ENCODE data around the gene CCDC122. TPM values are rescaled to one million over a fixed set of nuclear protein-coding genes. Genes with fewer than 3 reads are reported as not detected.

Gene CCDC122
- total and polyA plus RNA-seq, 9 of the 15 experiments (the other 6 are each of a cell fraction or from before 2014, with no cell fraction given) = not detected

DNA sequence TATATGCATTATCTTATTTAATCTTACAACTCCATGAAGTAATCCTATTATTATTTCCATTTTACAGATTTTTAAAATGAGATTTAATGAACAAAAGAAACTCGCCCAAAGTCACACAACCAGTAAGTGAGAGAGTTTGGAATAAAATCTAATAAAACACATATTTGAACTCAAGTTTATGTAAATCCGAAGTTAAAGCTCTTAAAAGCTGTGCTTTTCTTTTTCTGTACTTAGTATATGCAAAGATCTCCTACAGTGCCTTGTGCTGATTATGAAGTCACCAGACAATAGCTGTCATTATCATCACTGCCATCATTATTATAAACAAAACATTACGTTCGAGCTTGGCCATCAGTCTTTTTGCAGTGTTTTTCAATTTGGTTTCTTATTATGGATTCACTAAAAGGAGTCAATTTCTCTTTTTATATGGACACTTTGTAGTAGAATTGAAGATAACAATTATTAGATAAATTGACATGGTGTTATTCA, 63.1 kb downstream of the CCDC122 start:
- DNase-seq (ENCODE audit: extremely low read depth in 1 of 4, low spot score in 3 of 4) = no peak
- POLR2A ChIA-PET = no interaction called here
- no peak for ATAC-seq
- Histone ChIP-seq H4K20me1 (replicated peaks; ENCODE audit: control insufficient read depth, insufficient read depth, low read length) (no peaks in the 10 kb centered on the region), H3K27me3 (ENCODE audit: control insufficient read depth in 2 of 2, insufficient read depth in 2 of 2, low read length in 2 of 2) (no peaks in the 10 kb centered on the region), H2AFZ (ENCODE audit: low read depth, low read length) (no peak overlapping the region), H3K9me3 (replicated peaks; ENCODE audit: control insufficient read depth, insufficient read depth, low read depth, low read length) (no peaks in the 10 kb centered on the region), H3K79me2 (ENCODE audit: control insufficient read depth, insufficient read depth, low read length) (no peaks in the 10 kb centered on the region), H3K4me3 (no peak overlapping the region), H3K4me1 (replicated peaks in 1 of 2; ENCODE audit: control insufficient read depth in 2 of 2, insufficient read depth in 2 of 2, low read length in 2 of 2) (no peaks in the 10 kb centered on the region), H3K9me1 (ENCODE audit: control insufficient read depth, insufficient read depth, low read length) (no peaks in the 10 kb centered on the region), H3K4me2 (ENCODE audit: insufficient read depth, low read length) (no peak overlapping the region), H3K9ac (ENCODE audit: insufficient read depth in 1 of 2, low read depth in 2 of 2, low read length in 2 of 2) (no peak overlapping the region), H3K36me3 (ENCODE audit: control insufficient read depth, insufficient read depth, low read length) (no peaks in the 10 kb centered on the region), H3K27ac (ENCODE audit: extremely low read depth, low read depth, low read length) (no peak overlapping the region)
- in situ Hi-C loops (cut with MboI) = no loop called here
- 4% methylated on average over 4 of the region's 4 CpGs for WGBS (ENCODE audit: insufficient coverage, low coverage, missing lambda C conversion rate)
- intact Hi-C loops (cut with micrococcal nuclease) = no loop called here
- CTCF ChIA-PET (ENCODE audit: low intra/inter-chr PET ratio) = no interaction called here
- TF ChIP-seq SNIP1 (IDR thresholded peaks at IDR 0.05; ENCODE audit: low read depth) (no peak), CREB1 (IDR thresholded peaks at IDR 0.05) (no peak), CREB1 (CRISPR knock-in tag; IDR thresholded peaks at IDR 0.05) (no peak), NEUROD1 (IDR thresholded peaks at IDR 0.05; ENCODE audit: borderline replicate concordance, low read depth, low read length, partially characterized antibody) (no peak), CREM (IDR thresholded peaks at IDR 0.05; ENCODE audit: low read depth) (no peak), SMC3 (conservative IDR thresholded peaks at IDR 0.05; ENCODE audit: insufficient read depth, low read depth, low read length) (no peak), TAL1 (IDR thresholded peaks at IDR 0.05) (no peak), RBM22 (IDR thresholded peaks at IDR 0.05; ENCODE audit: low read depth, low read length, poor library complexity, severe bottlenecking) (no peak)
- TF ChIP-seq, protein P1, sequence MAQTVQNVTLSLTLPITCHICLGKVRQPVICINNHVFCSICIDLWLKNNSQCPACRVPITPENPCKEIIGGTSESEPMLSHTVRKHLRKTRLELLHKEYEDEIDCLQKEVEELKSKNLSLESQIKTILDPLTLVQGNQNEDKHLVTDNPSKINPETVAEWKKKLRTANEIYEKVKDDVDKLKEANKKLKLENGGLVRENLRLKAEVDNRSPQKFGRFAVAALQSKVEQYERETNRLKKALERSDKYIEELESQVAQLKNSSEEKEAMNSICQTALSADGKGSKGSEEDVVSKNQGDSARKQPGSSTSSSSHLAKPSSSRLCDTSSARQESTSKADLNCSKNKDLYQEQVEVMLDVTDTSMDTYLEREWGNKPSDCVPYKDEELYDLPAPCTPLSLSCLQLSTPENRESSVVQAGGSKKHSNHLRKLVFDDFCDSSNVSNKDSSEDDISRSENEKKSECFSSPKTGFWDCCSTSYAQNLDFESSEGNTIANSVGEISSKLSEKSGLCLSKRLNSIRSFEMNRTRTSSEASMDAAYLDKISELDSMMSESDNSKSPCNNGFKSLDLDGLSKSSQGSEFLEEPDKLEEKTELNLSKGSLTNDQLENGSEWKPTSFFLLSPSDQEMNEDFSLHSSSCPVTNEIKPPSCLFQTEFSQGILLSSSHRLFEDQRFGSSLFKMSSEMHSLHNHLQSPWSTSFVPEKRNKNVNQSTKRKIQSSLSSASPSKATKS (CRISPR knock-in tag; IDR thresholded peaks at IDR 0.05) = no peak
- BruUV-seq (replicated peaks) = no TSS peak
- FAIRE-seq = no peak

All from K562 (cell line).